ENCODE data around the gene DMBT1. TPM values are rescaled to one million over a fixed set of nuclear protein-coding genes. Genes with fewer than 3 reads are reported as not detected.

Gene DMBT1
- total and polyA plus RNA-seq, 8 donors = 0.23 to 24.4 (median 1.6) TPM

- Histone ChIP-seq H3K27ac (no peak overlapping the region), H3K9me3 (no peaks in the 10 kb centered on the region), H3K36me3 (no peaks in the 10 kb centered on the region), H3K27me3 (no peaks in the 10 kb centered on the region), H3K4me3 (no peak overlapping the region), H3K4me1 (peaks cover 0 to 6% (median 0%) of the 10 kb centered on the region in 3 donors)
- intact Hi-C loops (cut with DNase I) = loop anchor here in 1 of 3 donors (5.0 kb wide), 1 partner anchor 58 kb away; no protein-coding TSS in a partner anchor
- 21% methylated on average over 10 of the region's 10 CpGs for WGBS, 2 donors
- DNase-seq (peak; percentile 45 to 81 (median 76)), FAIRE-seq (no peak), ATAC-seq (peak; percentile 84 to 97 (median 92))
- TF ChIP-seq CTCF (IDR thresholded peaks at IDR 0.05) = peak; percentile 71 to 82 (median 78)
Measured at GRCh38 chr10:122648599-122649428, 88.3 kb downstream of the DMBT1 start.

GRCh38 chr10:122649903-122650302 lies 89.3 kb downstream of the DMBT1 start:
- H3K27ac ChIP-seq = no peak overlapping the region
- TF ChIP-seq CTCF (IDR thresholded peaks at IDR 0.05) = no peak
- H3K36me3 ChIP-seq = no peaks in the 10 kb centered on the region
- FAIRE-seq (no peak), ATAC-seq (no peak), DNase-seq (no peak)
- WGBS, 2 donors = 73 to 82% methylated on average over 5 of the region's 5 CpGs
- peaks cover 0 to 9% (median 0%) of the 10 kb centered on the region in 3 donors for H3K4me1 ChIP-seq
- H3K9me3 ChIP-seq = no peaks in the 10 kb centered on the region
- no peak overlapping the region for H3K4me3 ChIP-seq
- intact Hi-C loops (cut with DNase I) = loop anchor here in 1 of 3 donors (5.0 kb wide), 2 partner anchors 37 to 57 kb away; no protein-coding TSS in a partner anchor
- H3K27me3 ChIP-seq = no peaks in the 10 kb centered on the region

GRCh38 chr10:122650331-122650730 lies 89.8 kb downstream of the DMBT1 start:
- FAIRE-seq = no peak
- Histone ChIP-seq H3K4me3 (no peak overlapping the region), H3K9me3 (no peaks in the 10 kb centered on the region), H3K36me3 (no peaks in the 10 kb centered on the region), H3K27ac (no peak overlapping the region), H3K27me3 (no peaks in the 10 kb centered on the region), H3K4me1 (peaks cover 0 to 9% (median 0%) of the 10 kb centered on the region in 3 donors)
- no peak for ATAC-seq
- 92 to 97% methylated on average over 2 of the region's 2 CpGs for WGBS, 2 donors
- TF ChIP-seq CTCF (IDR thresholded peaks at IDR 0.05) = no peak
- no peak for DNase-seq
- intact Hi-C loops (cut with DNase I) = loop anchor here in 1 of 3 donors (5.0 kb wide), 1 partner anchor 37 kb away; no protein-coding TSS in a partner anchor

GRCh38 chr10:122655524-122656307 lies 95.2 kb downstream of the DMBT1 start:
- ATAC-seq (no peak), FAIRE-seq (no peak), DNase-seq (no peak)
- no peaks in the 10 kb centered on the region for H3K9me3 ChIP-seq
- H3K27ac ChIP-seq = no peak overlapping the region
- H3K4me3 ChIP-seq = no peak overlapping the region
- 86% methylated on average over 9 of the region's 9 CpGs for WGBS, 2 donors
- no peak for TF ChIP-seq CTCF (IDR thresholded peaks at IDR 0.05)
- peaks cover 4 to 8% (median 7%) of the 10 kb centered on the region in 3 donors for H3K4me1 ChIP-seq
- H3K36me3 ChIP-seq = no peaks in the 10 kb centered on the region
- intact Hi-C loops (cut with DNase I) = no loop called here
- H3K27me3 ChIP-seq = no peaks in the 10 kb centered on the region
